HFF-Myc (cell line): Measurements from ENCODE around the gene SLC28A1.
"Not testable (repeated sequence)": the region's sequence is repeated elsewhere in the genome, so short reads cannot be mapped to it uniquely, and the experiment has no call there.

ENCODE experiments used
- DNase-seq: peaks from one replicate; pipeline ENCODE4 v3.0.0-alpha.2; 2011; ENCODE audit warnings: low read depth; ENCODE audit errors: extremely low read depth
- H3K4me3 ChIP-seq: replicated peaks from 2 replicates; pipeline ENCODE4 v1.5.1; 2011; ENCODE audit warnings: low read depth, mild to moderate bottlenecking, control low read depth, low read length
- CTCF ChIP-seq: IDR thresholded peaks from 2 replicates; pipeline ENCODE4 v1.5.1; 2012; ENCODE audit warnings: mild to moderate bottlenecking, low read depth, low read length, control low read depth; ENCODE audit errors: missing control alignments

The SLC28A1 gene

GRCh38 chr15:84876269-84876668 lies 8.2 kb upstream of the SLC28A1 start:
- no peak for TF ChIP-seq CTCF
- DNase-seq = no peak
- H3K4me3 ChIP-seq = no peak overlapping the region

GRCh38 chr15:84877701-84878100 lies 6.8 kb upstream of the SLC28A1 start:
- not testable (repeated sequence) for H3K4me3 ChIP-seq, DNase-seq

- no peak overlapping the region for H3K4me3 ChIP-seq
- DNase-seq = peak; percentile 30
- TF ChIP-seq CTCF = peak; percentile 73
Measured at GRCh38 chr15:84878504-84878903, 6.0 kb upstream of the SLC28A1 start.

GRCh38 chr15:84879088-84879780 lies 5.2 kb upstream of the SLC28A1 start:
- H3K4me3 ChIP-seq = no peak overlapping the region
- DNase-seq = no peak
- TF ChIP-seq CTCF = no peak

- no peak overlapping the region for H3K4me3 ChIP-seq
- DNase-seq = no peak
- TF ChIP-seq CTCF = no peak
Measured at GRCh38 chr15:84880007-84880406, 4.5 kb upstream of the SLC28A1 start.

GRCh38 chr15:84880822-84881519 lies 3.5 kb upstream of the SLC28A1 start:
- TF ChIP-seq CTCF = no peak
- no peak overlapping the region for H3K4me3 ChIP-seq
- DNase-seq = no peak

GRCh38 chr15:84881520-84881830 lies 3.0 kb upstream of the SLC28A1 start:
- DNase-seq = no peak
- TF ChIP-seq CTCF = no peak
- H3K4me3 ChIP-seq = no peak overlapping the region
